GM23338 (cell line): ENCODE data around the gene GSTA1. TPM values are rescaled to one million over a fixed set of nuclear protein-coding genes. Genes with fewer than 3 reads are reported as not detected.
"Not testable (repeated sequence)": the region's sequence is repeated elsewhere in the genome, so short reads cannot be mapped to it uniquely, and the experiment has no call there.

Source experiments
- ATAC-seq: fragments of 200-7000 bp; cut with Tn5 transposase; 3 replicates; pipeline ENCODE4 v1.9.1; 2020
- DNase-seq: peaks from one replicate; pipeline ENCODE4 v3.0.0-alpha.2; 2015; ENCODE audit warnings: low spot score
- H2AFZ ChIP-seq: fragments of 200-600 bp; sonication (generic); 2 replicates; pipeline ENCODE4 v1.8.0; 2016; ENCODE audit warnings: antibody characterized with exemption, mild to moderate bottlenecking, moderate library complexity
- H3F3A ChIP-seq: fragments of 200-600 bp; sonication (generic); replicated peaks from 2 replicates; pipeline ENCODE4 v1.8.0; 2017; ENCODE audit warnings: antibody characterized with exemption, mixed run types, low read depth
- H3K27ac ChIP-seq: fragments of 200-600 bp; sonication (generic); 2 replicates; pipeline ENCODE4 v1.6.1; 2016; ENCODE audit warnings: low read depth
- H3K27me3 ChIP-seq: fragments of 200-600 bp; sonication (generic); 2 replicates; pipeline ENCODE4 v1.8.0; 2016; ENCODE audit warnings: mild to moderate bottlenecking, mixed run types, moderate library complexity; ENCODE audit not compliant: insufficient read depth
- H3K36me3 ChIP-seq: fragments of 200-600 bp; sonication (generic); 2 replicates; pipeline ENCODE4 v1.8.0; 2016; ENCODE audit warnings: mild to moderate bottlenecking; ENCODE audit not compliant: insufficient read depth
- H3K4me1 ChIP-seq: fragments of 200-600 bp; sonication (generic); 2 replicates; pipeline ENCODE4 v1.8.0; 2016; ENCODE audit warnings: mild to moderate bottlenecking, moderate library complexity; ENCODE audit not compliant: insufficient read depth
- H3K4me2 ChIP-seq: fragments of 200-600 bp; sonication (generic); 2 replicates; pipeline ENCODE4 v1.7.1; 2017; ENCODE audit warnings: mixed run types
- H3K4me3 ChIP-seq: fragments of 200-600 bp; sonication (generic); 2 replicates; pipeline ENCODE4 v1.6.1; 2016; ENCODE audit warnings: mixed run types
- H3K79me2 ChIP-seq: fragments of 200-600 bp; sonication (generic); replicated peaks from 2 replicates; pipeline ENCODE4 v1.8.0; 2017; ENCODE audit warnings: mild to moderate bottlenecking; ENCODE audit not compliant: insufficient read depth
- H3K9me2 ChIP-seq: fragments of 200-600 bp; sonication (generic); 2 replicates; pipeline ENCODE4 v1.8.0; 2017; ENCODE audit not compliant: insufficient read depth
- H4K20me1 ChIP-seq: fragments of 200-600 bp; sonication (generic); replicated peaks from 2 replicates; pipeline ENCODE4 v1.8.0; 2017; ENCODE audit warnings: mild to moderate bottlenecking; ENCODE audit not compliant: insufficient read depth
- H3K27ac Mint-ChIP-seq: 2 replicates; pipeline ENCODE4 v1.8.0; 2020; ENCODE audit warnings: inconsistent platforms, mild to moderate bottlenecking, moderate library complexity, mixed read lengths
- H3K27me3 Mint-ChIP-seq: 3 replicates; pipeline ENCODE4 v1.8.0; 2022; ENCODE audit warnings: low read depth, mild to moderate bottlenecking, moderate library complexity, mixed read lengths, inconsistent platforms; ENCODE audit not compliant: insufficient read depth, poor library complexity
- H3K36me3 Mint-ChIP-seq: 3 replicates; pipeline ENCODE4 v1.8.0; 2021; ENCODE audit warnings: low read depth, mild to moderate bottlenecking, inconsistent platforms, moderate library complexity, mixed read lengths
- H3K4me1 Mint-ChIP-seq: 3 replicates; pipeline ENCODE4 v1.8.0; 2020; ENCODE audit warnings: mild to moderate bottlenecking, inconsistent platforms, mixed read lengths
- H3K4me3 Mint-ChIP-seq: 3 replicates; pipeline ENCODE4 v1.8.0; 2021; ENCODE audit warnings: moderate library complexity, mild to moderate bottlenecking, inconsistent platforms, mixed read lengths
- H3K9me3 Mint-ChIP-seq: 3 replicates; pipeline ENCODE4 v1.8.0; 2020; ENCODE audit warnings: moderate library complexity, mild to moderate bottlenecking, inconsistent platforms, mixed read lengths
- CREB1 ChIP-seq: fragments of 250-450 bp; sonication (Bioruptor Pico); IDR thresholded peaks from 2 replicates; pipeline ENCODE4 v1.5.0; 2020; ENCODE audit warnings: low read depth, mild to moderate bottlenecking, moderate library complexity
- POLR2AphosphoS5 ChIP-seq: IDR thresholded peaks from 2 replicates; pipeline ENCODE4 v1.6.1; 2016; ENCODE audit warnings: antibody characterized with exemption, low read depth
- STAT1 ChIP-seq: IDR thresholded peaks from one replicate; pipeline ENCODE4 v1.6.1; 2016; ENCODE audit warnings: antibody characterized with exemption; ENCODE audit not compliant: unreplicated experiment
- ZNF114 ChIP-seq: fragments of 250-450 bp; sonication (Bioruptor Pico); IDR thresholded peaks from 2 replicates; pipeline ENCODE4 v1.5.0; 2020; ENCODE audit warnings: mild to moderate bottlenecking, moderate library complexity
- polyA plus RNA-seq: library from polyadenylated mRNA; unstranded; fragments of >200 nt; fragmentation: Nextera tagmentation; extraction: Ambion mirVana; gene quantifications from 2 replicates; pipeline ENCODE4 v1.2.1, GENCODE V29; 2016
- total RNA-seq: library from RNA; depleted of rRNA; stranded (reverse); fragments of >200 nt; shearing (Covaris generic); gene quantifications from 2 replicates; pipeline ENCODE4 v1.2.3, GENCODE V29; 2014
- TF ChIP-seq, protein P1 (sequence below), 2 experiments: fragments of 200-600 bp in 1 of 2; sonication (generic) in 1 of 2; conservative IDR thresholded peaks; 2 replicates each; pipeline versions ENCODE4 v1.5.1 to v1.6.1; 2016 to 2017; ENCODE audit warnings: antibody characterized with exemption in 2 of 2, low read depth in 2 of 2, mild to moderate bottlenecking in 2 of 2, moderate library complexity in 1 of 2

GSTA1 gene
- total and polyA plus RNA-seq, 2 experiments from 2014 or later, result not detected

- Histone ChIP-seq H3K4me3 (no peak overlapping the region), H4K20me1 (no peaks in the 10 kb centered on the region), H3K4me2 (no peak overlapping the region), H3K79me2 (no peaks in the 10 kb centered on the region), H3K9me2 (no peaks in the 10 kb centered on the region), H3K4me1 (no peaks in the 10 kb centered on the region), H3F3A (no peaks in the 10 kb centered on the region), H2AFZ (no peak overlapping the region), H3K27me3 (no peaks in the 10 kb centered on the region), H3K36me3 (no peaks in the 10 kb centered on the region), H3K27ac (no peak overlapping the region)
- Mint-ChIP-seq H3K36me3 (peaks cover 8% of the 10 kb centered on the region), H3K27me3 (peaks cover 2% of the 10 kb centered on the region), H3K9me3 (peaks cover 40% of the 10 kb centered on the region), H3K4me3 (no peak overlapping the region), H3K27ac (no peak overlapping the region), H3K4me1 (no peaks in the 10 kb centered on the region)
- no peak for ATAC-seq
- DNase-seq, result no peak
- TF ChIP-seq, protein P1, sequence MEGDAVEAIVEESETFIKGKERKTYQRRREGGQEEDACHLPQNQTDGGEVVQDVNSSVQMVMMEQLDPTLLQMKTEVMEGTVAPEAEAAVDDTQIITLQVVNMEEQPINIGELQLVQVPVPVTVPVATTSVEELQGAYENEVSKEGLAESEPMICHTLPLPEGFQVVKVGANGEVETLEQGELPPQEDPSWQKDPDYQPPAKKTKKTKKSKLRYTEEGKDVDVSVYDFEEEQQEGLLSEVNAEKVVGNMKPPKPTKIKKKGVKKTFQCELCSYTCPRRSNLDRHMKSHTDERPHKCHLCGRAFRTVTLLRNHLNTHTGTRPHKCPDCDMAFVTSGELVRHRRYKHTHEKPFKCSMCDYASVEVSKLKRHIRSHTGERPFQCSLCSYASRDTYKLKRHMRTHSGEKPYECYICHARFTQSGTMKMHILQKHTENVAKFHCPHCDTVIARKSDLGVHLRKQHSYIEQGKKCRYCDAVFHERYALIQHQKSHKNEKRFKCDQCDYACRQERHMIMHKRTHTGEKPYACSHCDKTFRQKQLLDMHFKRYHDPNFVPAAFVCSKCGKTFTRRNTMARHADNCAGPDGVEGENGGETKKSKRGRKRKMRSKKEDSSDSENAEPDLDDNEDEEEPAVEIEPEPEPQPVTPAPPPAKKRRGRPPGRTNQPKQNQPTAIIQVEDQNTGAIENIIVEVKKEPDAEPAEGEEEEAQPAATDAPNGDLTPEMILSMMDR (conservative IDR thresholded peaks at IDR 0.05; ENCODE audit: low read depth in 2 of 2), result no peak
- TF ChIP-seq ZNF114 (CRISPR knock-in tag) (no peak), CREB1 (no peak), POLR2AphosphoS5 (no peak), STAT1 (no peak)
These were observed 25.6 kb upstream of the GSTA1 start for GRCh38 chr6:52829046-52829817.

DNA sequence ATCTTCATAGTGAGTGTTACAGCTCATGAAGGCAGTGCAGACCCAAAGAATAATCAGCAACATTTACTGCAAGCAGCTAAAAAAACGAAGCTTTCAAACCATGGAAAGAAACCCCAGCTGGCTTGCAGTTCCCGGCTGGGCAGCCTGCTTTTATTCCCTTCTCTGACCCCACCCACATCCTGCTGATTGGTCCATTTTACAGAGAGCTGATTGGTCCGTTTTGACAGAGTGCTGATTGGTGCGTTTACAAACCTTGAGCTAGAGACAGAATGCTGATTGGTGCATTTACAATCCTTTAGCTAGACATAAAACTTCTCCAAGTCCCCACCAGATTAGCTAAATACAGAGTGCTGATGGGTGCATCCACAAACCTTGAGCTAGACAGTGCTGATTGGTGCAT is 25.0 kb upstream of the GSTA1 start:
- not testable (repeated sequence) for H4K20me1 ChIP-seq, H3K36me3 ChIP-seq, H3K4me1 Mint-ChIP-seq, H2AFZ ChIP-seq, H3K27me3 Mint-ChIP-seq, H3F3A ChIP-seq, H3K9me2 ChIP-seq, H3K36me3 Mint-ChIP-seq, H3K4me3 Mint-ChIP-seq, H3K4me3 ChIP-seq, H3K27ac Mint-ChIP-seq, H3K27me3 ChIP-seq, H3K4me2 ChIP-seq, H3K79me2 ChIP-seq, H3K4me1 ChIP-seq, DNase-seq, ATAC-seq, H3K27ac ChIP-seq
- peaks cover 41% of the 10 kb centered on the region for H3K9me3 Mint-ChIP-seq

- H3K27me3 Mint-ChIP-seq, H3K27me3 ChIP-seq, H2AFZ ChIP-seq, H3K36me3 Mint-ChIP-seq, H3K4me1 ChIP-seq, H3K36me3 ChIP-seq, DNase-seq, H3K4me3 Mint-ChIP-seq, H3K79me2 ChIP-seq, H3K27ac ChIP-seq, H3K4me3 ChIP-seq, H3F3A ChIP-seq, ATAC-seq, H4K20me1 ChIP-seq, H3K9me2 ChIP-seq, H3K4me1 Mint-ChIP-seq, H3K27ac Mint-ChIP-seq, H3K4me2 ChIP-seq: not testable (repeated sequence)
- peaks cover 51% of the 10 kb centered on the region for H3K9me3 Mint-ChIP-seq
These were observed 23.6 kb upstream of the GSTA1 start for GRCh38 chr6:52827073-52827783.
